ENCODE measurements around the gene PGF.
A peak's percentile ranks its signal among the peaks of the same experiment; 100 is the strongest.

Gene PGF

DNA sequence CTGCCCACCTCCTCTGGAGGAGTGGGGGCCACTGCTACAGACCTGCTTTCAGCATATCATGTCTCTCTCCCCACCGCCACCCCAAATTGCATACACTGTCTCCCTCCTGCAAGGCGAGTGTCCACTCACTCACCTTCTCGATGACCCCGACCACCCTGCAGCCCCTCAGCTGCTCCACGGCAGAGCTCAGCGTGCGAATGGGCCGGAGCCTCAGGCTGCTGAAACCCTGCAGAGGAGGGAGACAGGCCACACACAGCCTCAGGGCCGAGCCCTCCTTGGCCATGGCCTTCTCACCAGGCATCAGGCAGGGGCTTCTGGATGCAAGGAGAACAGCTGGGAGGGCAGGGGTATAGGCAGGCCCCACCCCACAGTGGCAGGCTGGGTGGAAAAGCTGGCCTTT is 37.0 kb downstream of the PGF start:
- no peak for DNase-seq (ENCODE audit: low spot score)

- no peak for DNase-seq (ENCODE audit: low spot score)
These were observed 37.7 kb downstream of the PGF start for GRCh38 chr14:74917646-74918081.

GRCh38 chr14:74917178-74917543 is 38.2 kb downstream of the PGF start:
- no peak for DNase-seq (ENCODE audit: low spot score)

- no peak for DNase-seq (ENCODE audit: low spot score)
These were observed 39.6 kb downstream of the PGF start for GRCh38 chr14:74915826-74916225.

- DNase-seq (ENCODE audit: low spot score) = no peak
These were observed 40.0 kb downstream of the PGF start for GRCh38 chr14:74915426-74915825.

GRCh38 chr14:74913986-74914573 is 41.3 kb downstream of the PGF start:
- DNase-seq (ENCODE audit: low spot score) = peak; percentile 85

DNA sequence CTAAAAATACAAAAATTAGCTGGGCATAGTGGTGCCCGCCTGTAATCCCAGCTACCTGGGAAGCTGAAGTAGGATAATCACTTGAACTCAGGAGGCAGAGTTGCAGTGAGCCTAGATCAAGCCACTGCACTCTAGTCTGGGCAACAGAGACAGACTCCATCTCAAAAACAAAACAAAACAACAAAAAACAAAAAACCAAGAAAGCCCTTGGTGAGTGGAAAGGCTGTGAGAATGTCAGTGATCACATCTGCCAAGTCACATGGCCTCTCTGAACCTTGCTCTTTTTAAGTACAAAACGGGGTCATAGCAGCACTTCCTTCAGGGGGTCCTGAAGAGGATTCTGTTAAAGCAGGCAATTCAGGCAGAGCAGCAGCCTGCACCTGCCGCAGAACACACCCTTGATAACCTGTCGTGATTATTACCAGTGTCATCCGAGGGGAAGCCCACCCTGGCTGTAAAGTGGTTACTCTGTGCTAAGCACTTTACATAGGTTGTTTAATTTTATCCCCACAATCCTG is 41.9 kb downstream of the PGF start:
- no peak for DNase-seq (ENCODE audit: low spot score)

GRCh38 chr14:74912801-74913200 is 42.6 kb downstream of the PGF start:
- no peak for DNase-seq (ENCODE audit: low spot score)

DNA sequence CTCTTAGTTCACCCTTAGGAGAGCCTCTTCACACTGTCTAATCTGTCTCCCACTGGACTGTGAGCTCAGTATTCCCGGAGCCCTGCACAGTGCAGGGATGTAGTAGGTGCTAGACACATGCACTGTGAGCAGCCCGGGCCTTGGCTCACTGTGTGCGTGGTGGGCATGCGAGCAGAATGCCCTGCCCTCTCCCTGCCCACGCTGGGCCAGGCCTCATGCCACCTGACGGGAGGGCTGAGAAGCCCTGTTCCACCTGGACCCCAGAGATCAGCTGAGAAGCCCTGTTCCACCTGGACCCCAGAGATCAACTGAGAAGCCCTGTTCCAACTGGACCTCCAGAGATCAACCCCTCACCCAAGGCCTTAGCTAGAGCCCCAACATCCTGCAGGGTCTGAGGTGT is 43.3 kb downstream of the PGF start:
- DNase-seq (ENCODE audit: low spot score) = no peak

GRCh38 chr14:74911704-74912103 is 43.7 kb downstream of the PGF start:
- DNase-seq (ENCODE audit: low spot score) = no peak

DNA sequence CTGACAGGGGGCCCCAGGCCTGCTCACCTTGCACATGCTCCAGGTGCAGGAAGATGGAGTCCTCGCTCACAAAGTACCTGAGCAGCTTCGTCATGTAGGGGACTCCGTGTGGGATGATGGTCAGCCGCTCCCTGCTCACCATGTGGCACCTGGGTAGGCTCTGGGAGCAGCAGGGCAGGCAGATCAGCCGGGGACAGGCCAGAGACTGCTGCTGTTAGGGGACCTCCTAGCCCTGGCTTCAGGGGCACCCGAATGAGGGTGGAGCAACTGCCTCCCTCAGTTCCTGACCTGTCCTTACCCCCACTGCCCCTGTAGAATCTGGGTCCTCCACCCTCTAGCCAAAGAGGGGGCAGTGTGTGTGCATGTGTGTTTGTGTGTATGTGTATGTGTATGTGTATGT is 44.2 kb downstream of the PGF start:
- no peak for DNase-seq (ENCODE audit: low spot score)

DNA sequence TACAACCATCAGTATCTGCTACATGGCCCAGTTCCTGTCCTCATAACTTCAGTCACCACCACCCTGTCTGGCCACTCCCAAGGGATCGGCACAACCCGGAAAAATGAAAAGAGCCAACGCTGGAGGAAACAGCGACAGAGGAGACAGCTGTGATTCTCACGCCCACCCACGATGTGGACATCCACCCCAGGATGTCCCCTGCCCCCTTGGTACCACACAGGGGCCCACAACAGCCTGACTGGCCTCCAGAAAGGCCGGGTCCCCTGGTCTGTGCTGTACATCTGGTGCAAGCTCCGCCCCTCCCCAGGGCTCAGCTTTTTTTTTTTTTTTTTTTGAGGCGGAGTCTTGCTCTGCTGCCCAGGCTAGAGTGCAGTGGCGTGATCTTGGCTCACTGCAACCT is 44.8 kb downstream of the PGF start:
- no peak for DNase-seq (ENCODE audit: low spot score)

GRCh38 chr14:74909911-74910310 is 45.5 kb downstream of the PGF start:
- DNase-seq (ENCODE audit: low spot score) = no peak

DNA sequence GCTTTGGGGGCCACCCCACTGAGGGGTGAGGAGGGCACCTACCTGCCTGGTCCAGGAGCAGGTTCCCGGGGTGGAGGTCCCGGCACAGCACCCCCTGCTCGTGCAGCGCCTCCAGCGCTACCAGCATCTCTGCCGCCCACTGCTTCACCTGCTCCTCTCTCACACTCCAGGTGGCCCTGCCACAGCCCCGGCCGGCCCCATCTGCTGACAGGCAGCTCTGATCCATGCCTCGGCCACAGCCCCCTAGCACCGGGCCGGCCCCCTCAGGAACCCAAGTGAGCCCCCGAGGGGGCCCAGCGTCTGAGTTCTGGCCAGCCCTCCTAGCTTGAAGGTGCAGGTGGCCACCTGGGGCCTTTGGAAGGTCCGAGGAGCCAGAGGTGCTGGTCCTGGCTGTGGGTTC is 45.9 kb downstream of the PGF start:
- no peak for DNase-seq (ENCODE audit: low spot score)

- DNase-seq (ENCODE audit: low spot score) = no peak
These were observed 46.5 kb downstream of the PGF start for GRCh38 chr14:74908861-74909341.

- no peak for DNase-seq (ENCODE audit: low spot score)
These were observed 47.7 kb downstream of the PGF start for GRCh38 chr14:74907744-74908143.

GRCh38 chr14:74906925-74907521 is 48.4 kb downstream of the PGF start:
- DNase-seq (ENCODE audit: low spot score) = no peak

DNA sequence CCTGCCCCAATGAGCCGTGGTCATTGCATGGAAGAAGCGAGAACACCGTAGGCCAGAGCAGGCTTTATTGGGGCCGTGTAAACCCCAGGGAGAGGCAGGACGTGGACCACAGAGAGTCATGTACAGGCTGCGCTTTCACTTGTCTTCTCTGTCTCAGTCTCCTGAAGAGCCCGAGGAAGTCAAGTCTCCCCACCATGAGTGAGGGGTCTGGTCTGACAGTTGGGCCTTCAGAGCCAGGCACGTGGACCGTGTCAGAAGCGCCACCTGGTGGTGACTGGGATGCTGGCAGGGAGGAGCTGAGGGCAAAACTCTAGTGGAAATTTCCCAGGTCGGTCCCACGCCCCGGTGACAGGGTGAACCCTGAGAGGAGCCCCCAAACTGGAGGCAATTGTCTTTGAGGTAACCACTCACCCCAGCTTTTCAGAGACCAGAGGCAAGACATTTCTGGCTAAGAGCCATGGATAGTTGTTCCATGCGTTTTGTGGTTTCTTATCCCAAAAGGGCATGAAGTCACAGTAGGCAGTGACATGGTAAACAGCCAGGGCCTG is 49.7 kb downstream of the PGF start:
- no peak for DNase-seq (ENCODE audit: low spot score)

DNA sequence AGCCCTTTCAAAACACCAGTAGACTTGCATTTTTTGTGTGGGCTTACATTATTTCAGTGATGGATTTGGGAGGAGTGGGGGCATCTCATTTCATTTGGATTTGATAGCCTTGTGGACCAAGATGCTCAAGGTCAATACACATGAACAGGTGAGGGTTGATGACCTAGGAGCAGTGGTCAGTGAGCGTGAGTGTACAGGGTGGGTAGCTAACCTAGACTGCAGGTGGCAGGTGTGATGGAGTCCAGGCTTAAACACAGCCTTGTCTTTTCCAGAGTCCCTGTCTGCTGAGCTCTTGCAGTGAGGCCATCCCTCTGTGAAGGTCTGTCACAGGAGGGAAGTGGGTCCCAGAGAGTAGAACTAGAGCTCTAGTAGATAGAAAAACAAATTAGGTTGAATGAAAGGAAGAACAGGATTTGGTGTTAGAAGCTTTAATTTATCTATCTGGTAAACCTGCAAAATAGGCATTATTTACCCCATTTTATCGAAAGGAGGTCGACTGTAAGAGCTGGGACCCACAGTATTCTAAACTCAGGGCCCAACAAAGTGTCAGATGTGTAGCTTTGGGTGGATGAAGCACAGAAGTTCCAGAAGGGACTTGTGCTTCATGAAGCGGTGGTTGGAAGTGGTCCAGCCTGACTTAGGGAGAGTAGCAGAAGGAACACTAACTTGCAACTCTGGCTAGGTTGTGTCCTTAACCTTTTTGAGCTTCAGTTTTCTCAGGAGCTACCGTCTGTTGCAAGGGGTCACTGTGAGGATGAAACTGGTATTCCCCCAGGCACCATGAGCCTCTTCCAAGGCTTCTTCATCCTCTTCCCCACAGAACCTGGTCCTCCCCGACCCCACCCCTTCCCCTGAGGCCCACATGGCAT is 50.5 kb downstream of the PGF start:
- DNase-seq (ENCODE audit: low spot score) = no peak

DNA sequence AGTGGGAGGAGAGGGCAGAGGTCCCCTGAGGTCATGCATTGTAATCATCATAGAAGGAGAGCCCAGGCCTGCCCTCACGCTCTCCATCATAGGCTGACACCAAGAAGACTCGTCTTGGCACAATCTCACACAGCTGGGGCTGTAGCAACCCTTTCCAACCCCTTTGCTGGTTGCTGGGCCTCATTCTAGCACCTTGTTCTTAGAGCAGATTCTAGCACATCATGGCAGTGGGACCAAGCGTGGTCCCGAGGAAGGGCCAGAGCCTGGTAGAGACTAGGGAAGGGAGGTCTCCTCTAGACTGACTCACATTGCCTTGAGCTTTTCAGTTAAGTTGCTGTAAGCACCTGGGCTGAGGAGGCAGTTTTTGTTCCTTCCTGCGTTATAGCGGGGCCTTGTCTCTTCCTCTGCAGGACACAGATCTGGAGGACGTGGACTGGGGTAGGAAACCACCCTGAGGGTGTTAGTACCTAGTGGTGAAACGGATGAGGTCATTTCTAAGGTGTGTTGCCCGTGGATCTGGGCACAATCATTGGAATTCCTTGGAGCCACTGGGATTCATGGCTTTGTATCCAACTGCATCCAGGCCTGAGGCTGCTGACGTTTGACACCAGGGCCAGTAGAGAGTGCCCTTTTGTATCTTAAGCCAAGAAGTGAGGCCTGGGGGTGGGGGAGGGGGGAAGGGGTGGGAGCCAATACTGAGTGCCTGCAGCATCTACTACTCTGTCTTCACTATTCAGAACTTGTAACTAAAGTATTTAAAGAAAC is 52.3 kb downstream of the PGF start:
- no peak for DNase-seq (ENCODE audit: low spot score)

GRCh38 chr14:74898694-74899093 is 56.7 kb downstream of the PGF start:
- DNase-seq (ENCODE audit: low spot score) = no peak

- DNase-seq (ENCODE audit: low spot score) = no peak
These were observed 57.3 kb downstream of the PGF start for GRCh38 chr14:74898083-74898482.
